B cell (primary cell): ENCODE measurements around the gene CCT4. TPM values are rescaled to one million over a fixed set of nuclear protein-coding genes. Genes with fewer than 3 reads are reported as not detected.
"Not testable (repeated sequence)": the region's sequence is repeated elsewhere in the genome, so short reads cannot be mapped to it uniquely, and the experiment has no call there.

ENCODE experiments used
- ATAC-seq: fragments of 200-7000 bp; cut with Tn5 transposase; one replicate; pipeline ENCODE4 v1.10.0; 2021; ENCODE audit warnings: low read depth, mild to moderate bottlenecking, moderate number of reproducible peaks, moderate library complexity
- CTCF ChIA-PET: fragments of 350-600 bp; sonication (Branson Sonifier 250); formaldehyde crosslinking; loops from one replicate; lab custom pipeline; 2021; ENCODE audit warnings: antibody characterized with exemption, inconsistent platforms; lab: Charles Lee
- POLR2A ChIA-PET: fragments of 350-600 bp; sonication (Branson Sonifier 250); formaldehyde crosslinking; loops from one replicate; lab custom pipeline; 2021; ENCODE audit warnings: antibody characterized with exemption; lab: Charles Lee
- DNase-seq: peaks from one replicate; pipeline ENCODE4 v3.0.0; 2013
- H2AFZ ChIP-seq: 2 replicates; pipeline ENCODE4 v1.6.1; 2012; ENCODE audit warnings: mild to moderate bottlenecking, low read depth, low read length; ENCODE audit not compliant: insufficient read depth, poor library complexity, severe bottlenecking
- H3K27ac ChIP-seq, 2 donors: 1 replicate in 1 of 2; 2 replicates in 1 of 2; pipeline ENCODE4 v1.5.1; 2012 to 2013; ENCODE audit warnings: low read length in 2 of 2, mild to moderate bottlenecking in 2 of 2, moderate library complexity in 1 of 2
- H3K27me3 ChIP-seq, 4 experiments: fragments of 200-600 bp in 1 of 4; sonication (generic) in 1 of 4; replicated peaks in 1 of 4; 1 replicate in 2 of 4; 2 replicates in 2 of 4; pipeline versions ENCODE4 v1.6.1 to v1.7.0; 2013 to 2016; ENCODE audit warnings: low read length in 3 of 4, mild to moderate bottlenecking in 2 of 4, mixed read lengths in 1 of 4, moderate library complexity in 1 of 4; ENCODE audit not compliant: insufficient read depth in 4 of 4, control insufficient read depth in 3 of 4; ENCODE audit errors: control extremely low read depth in 1 of 4
- H3K36me3 ChIP-seq, 2 experiments: replicated peaks in 1 of 2; 1 replicate in 1 of 2; 2 replicates in 1 of 2; pipeline versions ENCODE4 v1.6.1 to v1.7.1; 2013; ENCODE audit warnings: low read length in 1 of 2; ENCODE audit not compliant: insufficient read depth in 2 of 2, control insufficient read depth in 1 of 2; ENCODE audit errors: control extremely low read depth in 1 of 2, extremely low read depth in 1 of 2
- H3K4me1 ChIP-seq, 2 donors: fragments of 200-600 bp in 1 of 2; sonication (generic) in 1 of 2; 1 replicate in 1 of 2; 2 replicates in 1 of 2; pipeline versions ENCODE4 v1.5.1 to v1.6.1; 2013 to 2017; ENCODE audit warnings: low read length in 2 of 2; ENCODE audit not compliant: control insufficient read depth in 2 of 2, insufficient read depth in 2 of 2
- H3K4me2 ChIP-seq: replicated peaks from 2 replicates; pipeline ENCODE3; 2012; ENCODE audit warnings: mild to moderate bottlenecking, low read depth, low read length; ENCODE audit not compliant: poor library complexity, severe bottlenecking
- H3K4me3 ChIP-seq, 5 experiments: fragments of 200-600 bp in 1 of 5; sonication (generic) in 1 of 5; 1 replicate in 3 of 5; 2 replicates in 2 of 5; pipeline versions ENCODE4 v1.5.1 to v1.7.0; 2011 to 2016; ENCODE audit warnings: low read length in 4 of 5, mild to moderate bottlenecking in 4 of 5, low read depth in 2 of 5, control low read depth in 1 of 5, moderate library complexity in 1 of 5; ENCODE audit not compliant: insufficient read depth in 1 of 5; ENCODE audit errors: control extremely low read depth in 1 of 5, extremely low read depth in 1 of 5
- H3K79me2 ChIP-seq: fragments of 200-600 bp; sonication (generic); one replicate; pipeline ENCODE4 v1.6.0; 2016; ENCODE audit warnings: low read length; ENCODE audit not compliant: control insufficient read depth, insufficient read depth
- H3K9ac ChIP-seq: fragments of 200-600 bp; sonication (generic); 2 replicates; pipeline ENCODE4 v1.6.1; 2017; ENCODE audit warnings: mild to moderate bottlenecking, low read length, moderate library complexity
- H3K9me3 ChIP-seq, 3 donors: one replicate each; pipeline versions ENCODE4 v1.6.1 to v1.7.1; 2013; ENCODE audit warnings: low read length in 2 of 3; ENCODE audit not compliant: control insufficient read depth in 2 of 3, insufficient read depth in 1 of 3; ENCODE audit errors: control extremely low read depth in 1 of 3
- H4K20me1 ChIP-seq: 2 replicates; pipeline ENCODE4 v1.6.0; 2012; ENCODE audit warnings: mild to moderate bottlenecking, low read length; ENCODE audit not compliant: insufficient read depth, control insufficient read depth, poor library complexity, severe bottlenecking
- H3K27ac Mint-ChIP-seq: one replicate; pipeline ENCODE4 v1.8.0; 2021; ENCODE audit warnings: mixed read lengths
- H3K27me3 Mint-ChIP-seq: one replicate; pipeline ENCODE4 v1.8.0; 2021; ENCODE audit warnings: mixed read lengths
- H3K4me1 Mint-ChIP-seq: one replicate; pipeline ENCODE4 v1.8.0; 2021; ENCODE audit warnings: mixed read lengths
- H3K4me3 Mint-ChIP-seq: one replicate; pipeline ENCODE4 v1.8.0; 2021; ENCODE audit warnings: mixed read lengths
- H3K9me3 Mint-ChIP-seq: one replicate; pipeline ENCODE4 v1.8.0; 2022; ENCODE audit warnings: mixed read lengths; ENCODE audit not compliant: insufficient read depth
- EZH2 ChIP-seq: IDR thresholded peaks from 2 replicates; pipeline ENCODE4 v1.6.1; 2012; ENCODE audit warnings: borderline replicate concordance, low read depth, mild to moderate bottlenecking, moderate library complexity, low read length; ENCODE audit not compliant: insufficient read depth, poor library complexity, severe bottlenecking
- WGBS: methylation state at CpG from one replicate; pipeline ENCODE4 v1.1.5; 2013; ENCODE audit warnings: missing lambda C conversion rate; ENCODE audit not compliant: insufficient coverage; 5-methylcytosine and 5-hydroxymethylcytosine counted together
- intact Hi-C: fragments of 100-400 bp; cut with micrococcal nuclease; formaldehyde crosslinking; loops from one replicate; pipeline ENCODE4 v1.10.0; 2022
- polyA plus RNA-seq: library from polyadenylated mRNA; depleted of rRNA; stranded (reverse); fragments of >200 nt; gene quantifications from 2 replicates; pipeline ENCODE4 v1.2.3, GENCODE V29; 2012
- total RNA-seq, 2 donors: library from RNA; stranded (reverse); fragments of 120-200 nt in 1 of 2; gene quantifications; 1 replicate in 1 of 2; 2 replicates in 1 of 2; pipeline versions ENCODE4 v1.2.3 to v1.2.4, GENCODE V29; 2013 to 2022
- TF ChIP-seq, protein P1 (sequence below): fragments of 200-600 bp; IDR thresholded peaks from one replicate; pipeline ENCODE4 v1.8.0; 2022; ENCODE audit warnings: antibody characterized with exemption, mild to moderate bottlenecking

Gene CCT4
- total and polyA plus RNA-seq, 2 donors (not counting 1 experiment from before 2014, with no cell fraction given), result 31.2 to 88.0 TPM

DNA sequence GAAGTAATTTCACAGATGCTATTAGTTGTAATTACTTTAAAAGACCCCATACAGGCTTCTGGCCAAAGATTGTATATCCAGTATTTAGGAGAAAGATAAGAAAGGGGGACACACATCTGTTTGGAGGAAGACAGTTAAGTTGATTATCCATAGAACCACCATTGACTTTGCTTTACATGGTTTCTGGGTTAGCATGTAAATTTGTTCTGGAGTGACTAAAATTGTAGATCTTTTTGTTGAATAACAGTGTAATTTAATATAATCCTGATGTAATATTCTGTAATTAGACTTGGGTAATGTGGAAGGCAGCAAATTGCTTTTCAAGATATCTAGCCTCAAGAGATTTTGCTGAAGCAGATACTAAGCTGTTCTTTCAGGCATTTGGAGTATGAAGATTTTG lies 34.3 kb upstream of the CCT4 start:
- H3K4me3 Mint-ChIP-seq, result no peak overlapping the region
- Histone ChIP-seq H3K9ac (no peak overlapping the region), H3K27me3 (no peaks in the 10 kb centered on the region), H3K4me3 (no peak overlapping the region), H3K36me3 (no peaks in the 10 kb centered on the region), H3K27ac (no peak overlapping the region), H3K4me1 (peaks cover 6% of the 10 kb centered on the region in 2 donors), H2AFZ (no peak overlapping the region), H4K20me1 (no peaks in the 10 kb centered on the region), H3K9me3 (no peaks in the 10 kb centered on the region), H3K4me2 (no peak overlapping the region), H3K79me2 (peaks cover 16% of the 10 kb centered on the region)
- TF ChIP-seq, protein P1, sequence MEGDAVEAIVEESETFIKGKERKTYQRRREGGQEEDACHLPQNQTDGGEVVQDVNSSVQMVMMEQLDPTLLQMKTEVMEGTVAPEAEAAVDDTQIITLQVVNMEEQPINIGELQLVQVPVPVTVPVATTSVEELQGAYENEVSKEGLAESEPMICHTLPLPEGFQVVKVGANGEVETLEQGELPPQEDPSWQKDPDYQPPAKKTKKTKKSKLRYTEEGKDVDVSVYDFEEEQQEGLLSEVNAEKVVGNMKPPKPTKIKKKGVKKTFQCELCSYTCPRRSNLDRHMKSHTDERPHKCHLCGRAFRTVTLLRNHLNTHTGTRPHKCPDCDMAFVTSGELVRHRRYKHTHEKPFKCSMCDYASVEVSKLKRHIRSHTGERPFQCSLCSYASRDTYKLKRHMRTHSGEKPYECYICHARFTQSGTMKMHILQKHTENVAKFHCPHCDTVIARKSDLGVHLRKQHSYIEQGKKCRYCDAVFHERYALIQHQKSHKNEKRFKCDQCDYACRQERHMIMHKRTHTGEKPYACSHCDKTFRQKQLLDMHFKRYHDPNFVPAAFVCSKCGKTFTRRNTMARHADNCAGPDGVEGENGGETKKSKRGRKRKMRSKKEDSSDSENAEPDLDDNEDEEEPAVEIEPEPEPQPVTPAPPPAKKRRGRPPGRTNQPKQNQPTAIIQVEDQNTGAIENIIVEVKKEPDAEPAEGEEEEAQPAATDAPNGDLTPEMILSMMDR, result no peak
- no peak for TF ChIP-seq EZH2
- ChIA-PET CTCF (no interaction called here), POLR2A (no interaction called here)
- DNase-seq (no peak), ATAC-seq (no peak)
- H3K9me3 Mint-ChIP-seq, result no peaks in the 10 kb centered on the region
- no peak overlapping the region for H3K27ac Mint-ChIP-seq
- H3K4me1 Mint-ChIP-seq, result peaks cover 7% of the 10 kb centered on the region
- H3K27me3 Mint-ChIP-seq, result no peaks in the 10 kb centered on the region
- intact Hi-C loops, result no loop called here

DNA sequence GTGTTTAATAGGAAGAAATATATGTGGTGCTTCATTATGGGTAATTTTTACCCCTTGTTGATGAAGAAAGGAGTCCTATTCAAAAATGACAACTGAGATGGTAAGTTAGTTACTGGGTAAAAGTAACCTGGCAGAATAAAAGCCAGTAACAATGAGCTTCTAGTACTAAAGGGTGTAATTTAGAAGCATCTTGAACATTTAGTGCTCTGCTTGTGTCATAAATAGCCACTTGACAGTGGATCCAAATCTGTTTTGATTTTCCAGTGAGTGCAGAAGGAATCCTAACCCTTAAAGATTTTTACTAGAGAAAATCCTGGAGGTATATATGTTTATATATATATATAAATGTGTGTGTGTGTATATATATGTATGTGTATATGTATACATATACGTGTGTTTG lies 32.1 kb upstream of the CCT4 start:
- H2AFZ ChIP-seq, result no peak overlapping the region
- ATAC-seq (no peak), DNase-seq (no peak)
- H3K36me3 ChIP-seq, result peaks cover 0 to 2% of the 10 kb centered on the region in 2 experiments
- WGBS, result no CpG with 5 or more reads among the region's 1 CpG
- H3K4me2 ChIP-seq, result no peak overlapping the region
- no peak overlapping the region for H3K9ac ChIP-seq
- H3K4me3 ChIP-seq, result no peak overlapping the region
- no peaks in the 10 kb centered on the region for H3K9me3 ChIP-seq
- intact Hi-C loops, result no loop called here
- CTCF ChIA-PET, result interaction anchor here (2.6 to 6.1 kb wide), 2 partner anchors 492 to 854 kb away, joined by 11 to 69 read pairs; no protein-coding TSS in a partner anchor
- no peaks in the 10 kb centered on the region for H3K27me3 ChIP-seq
- no peaks in the 10 kb centered on the region for H3K4me1 ChIP-seq
- no peak for TF ChIP-seq EZH2
- TF ChIP-seq, protein P1, result no peak
- H3K27ac Mint-ChIP-seq, result no peak overlapping the region
- POLR2A ChIA-PET, result no interaction called here
- no peak overlapping the region for H3K4me3 Mint-ChIP-seq
- peaks cover 10% of the 10 kb centered on the region for H3K79me2 ChIP-seq
- no peaks in the 10 kb centered on the region for H3K27me3 Mint-ChIP-seq
- H4K20me1 ChIP-seq, result no peaks in the 10 kb centered on the region
- no peaks in the 10 kb centered on the region for H3K9me3 Mint-ChIP-seq
- H3K27ac ChIP-seq, result no peak overlapping the region
- no peaks in the 10 kb centered on the region for H3K4me1 Mint-ChIP-seq

DNA sequence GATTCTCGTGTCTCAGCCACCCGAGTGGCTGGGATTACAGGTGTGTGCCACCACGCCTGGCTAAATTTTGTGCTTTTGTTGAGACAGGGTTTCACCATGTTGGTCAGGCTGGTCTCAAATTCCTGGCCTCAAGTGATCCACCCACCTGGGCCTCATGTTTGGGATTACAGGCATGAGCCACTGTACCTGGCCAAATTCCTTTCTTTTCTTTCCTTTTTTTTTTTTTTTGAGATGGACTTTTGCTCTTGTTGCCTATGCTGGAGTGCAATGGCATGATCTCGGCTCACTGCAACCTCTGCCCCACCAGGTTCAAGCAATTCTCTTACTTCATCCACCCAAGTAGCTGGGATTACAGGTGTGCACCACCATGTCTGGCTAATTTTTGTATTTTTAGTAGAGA lies 26.3 kb upstream of the CCT4 start:
- 97% methylated on average over 3 of the region's 4 CpGs for WGBS
- H3K27me3 Mint-ChIP-seq, H3K36me3 ChIP-seq, H2AFZ ChIP-seq, H3K27me3 ChIP-seq, H3K9me3 Mint-ChIP-seq, POLR2A ChIA-PET, H3K9ac ChIP-seq, H3K9me3 ChIP-seq, H4K20me1 ChIP-seq, H3K4me1 Mint-ChIP-seq, H3K4me3 Mint-ChIP-seq, H3K27ac ChIP-seq, H3K27ac Mint-ChIP-seq, H3K4me2 ChIP-seq, H3K4me1 ChIP-seq, H3K4me3 ChIP-seq, DNase-seq, ATAC-seq: not testable (repeated sequence)
- peaks cover 36% of the 10 kb centered on the region for H3K79me2 ChIP-seq
- CTCF ChIA-PET, result interaction anchor here (1.9 kb wide), 1 partner anchor 499 kb away, joined by 5 read pairs; no protein-coding TSS in a partner anchor
- intact Hi-C loops, result loop anchor here (5.0 kb wide), 1 partner anchor 283 kb away; the partner anchor contains the start of gene B3GNT2
